ENCODE results near the gene ARSK.

DNA sequence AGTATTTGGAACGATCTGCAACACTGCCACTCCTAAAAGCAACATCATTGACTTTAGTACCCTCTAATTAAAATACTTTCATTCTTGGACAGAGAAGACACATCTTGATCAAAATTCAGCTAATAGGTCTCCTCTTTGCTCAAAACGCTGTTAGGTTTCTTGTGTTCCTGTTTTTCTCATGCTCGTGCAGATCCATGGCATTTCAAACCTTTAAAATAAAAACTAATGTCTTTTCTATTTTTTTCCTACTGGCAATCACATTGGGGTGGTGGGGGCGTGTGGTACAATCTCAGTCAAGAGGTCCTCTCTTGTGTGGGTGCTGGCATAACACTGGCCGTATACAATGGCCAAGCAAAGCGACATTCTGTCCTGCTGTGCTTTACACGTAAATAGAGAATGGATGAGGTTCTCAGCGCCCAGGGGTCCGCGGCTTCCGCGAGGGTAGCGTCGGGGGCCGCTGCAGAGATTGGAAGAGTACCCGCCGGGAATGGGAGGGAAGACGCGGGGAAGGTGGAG lies 64.7 kb downstream of the ARSK start:
- TF ChIP-seq POLR2A (IDR thresholded peaks at IDR 0.05), result no peak
- TF ChIP-seq, protein P1, sequence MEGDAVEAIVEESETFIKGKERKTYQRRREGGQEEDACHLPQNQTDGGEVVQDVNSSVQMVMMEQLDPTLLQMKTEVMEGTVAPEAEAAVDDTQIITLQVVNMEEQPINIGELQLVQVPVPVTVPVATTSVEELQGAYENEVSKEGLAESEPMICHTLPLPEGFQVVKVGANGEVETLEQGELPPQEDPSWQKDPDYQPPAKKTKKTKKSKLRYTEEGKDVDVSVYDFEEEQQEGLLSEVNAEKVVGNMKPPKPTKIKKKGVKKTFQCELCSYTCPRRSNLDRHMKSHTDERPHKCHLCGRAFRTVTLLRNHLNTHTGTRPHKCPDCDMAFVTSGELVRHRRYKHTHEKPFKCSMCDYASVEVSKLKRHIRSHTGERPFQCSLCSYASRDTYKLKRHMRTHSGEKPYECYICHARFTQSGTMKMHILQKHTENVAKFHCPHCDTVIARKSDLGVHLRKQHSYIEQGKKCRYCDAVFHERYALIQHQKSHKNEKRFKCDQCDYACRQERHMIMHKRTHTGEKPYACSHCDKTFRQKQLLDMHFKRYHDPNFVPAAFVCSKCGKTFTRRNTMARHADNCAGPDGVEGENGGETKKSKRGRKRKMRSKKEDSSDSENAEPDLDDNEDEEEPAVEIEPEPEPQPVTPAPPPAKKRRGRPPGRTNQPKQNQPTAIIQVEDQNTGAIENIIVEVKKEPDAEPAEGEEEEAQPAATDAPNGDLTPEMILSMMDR (IDR thresholded peaks at IDR 0.05), result no peak
